Activated naive CD8-positive, alpha-beta T cell treated with anti-CD3 and anti-CD28 coated beads, Interleukin-2, amount 10 ng/mL, durations not matched to agents 7 days and 5 days (primary cell): ENCODE data around the gene C6orf136. TPM values are rescaled to one million over a fixed set of nuclear protein-coding genes. Genes with fewer than 3 reads are reported as not detected.

ENCODE experiments used
- ATAC-seq: fragments of 150-1000 bp; cut with Tn5 transposase; one replicate; pipeline ENCODE4 v1.10.0; 2021; ENCODE audit warnings: low read depth, moderate library complexity
- POLR2A ChIA-PET: fragments of 350-600 bp; sonication (Branson Sonifier 250); formaldehyde crosslinking; loops from one replicate; lab custom pipeline; 2021; ENCODE audit warnings: antibody characterized with exemption; lab: Charles Lee
- DNase-seq: peaks from one replicate; pipeline ENCODE4 v3.0.0; 2021
- H3K27ac Mint-ChIP-seq: one replicate; pipeline ENCODE4 v1.8.0; 2022; ENCODE audit warnings: mild to moderate bottlenecking, mixed read lengths
- H3K27me3 Mint-ChIP-seq: one replicate; pipeline ENCODE4 v1.8.0; 2022; ENCODE audit warnings: mild to moderate bottlenecking, moderate library complexity, mixed read lengths
- H3K36me3 Mint-ChIP-seq: one replicate; pipeline ENCODE4 v1.8.0; 2021; ENCODE audit warnings: mild to moderate bottlenecking, mixed read lengths
- H3K4me1 Mint-ChIP-seq: one replicate; pipeline ENCODE4 v1.8.0; 2021; ENCODE audit warnings: mixed read lengths
- H3K4me3 Mint-ChIP-seq: one replicate; pipeline ENCODE4 v1.8.0; 2022; ENCODE audit warnings: mild to moderate bottlenecking, moderate library complexity, mixed read lengths
- H3K9me3 Mint-ChIP-seq: one replicate; pipeline ENCODE4 v1.8.0; 2021; ENCODE audit warnings: mixed read lengths
- total RNA-seq, 2 experiments: library from RNA; stranded (reverse); gene quantifications; one replicate each; pipeline ENCODE4 v1.2.3, GENCODE V29; 2021

Gene C6orf136
- total RNA-seq, 2 experiments from 2014 or later = 33.5 to 34.3 TPM

DNA sequence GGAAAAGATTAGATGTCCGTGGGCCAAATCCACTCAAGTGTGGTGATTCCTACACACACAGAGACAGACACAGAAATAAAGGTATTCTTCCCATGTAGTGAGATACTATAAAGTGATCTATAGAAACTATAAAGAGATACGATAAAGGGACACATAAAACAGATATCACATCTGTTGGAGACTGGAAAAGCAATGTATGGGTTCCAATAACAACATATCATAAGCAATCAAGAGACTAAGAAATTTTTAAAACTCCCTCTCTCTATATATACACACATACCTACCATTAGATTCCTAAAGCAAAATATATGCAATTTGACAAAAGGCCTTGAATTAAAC is 35.1 kb upstream of the C6orf136 start:
- Mint-ChIP-seq H3K9me3 (no peaks in the 10 kb centered on the region), H3K27ac (no peak overlapping the region), H3K27me3 (no peaks in the 10 kb centered on the region), H3K36me3 (peaks cover 62% of the 10 kb centered on the region), H3K4me3 (no peak overlapping the region), H3K4me1 (peaks cover 51% of the 10 kb centered on the region)
- POLR2A ChIA-PET = interaction anchor here (2.5 to 4.8 kb wide), 2 partner anchors 12 to 119 kb away, joined by 11 to 69 read pairs; no protein-coding TSS in a partner anchor
- no peak for ATAC-seq
- DNase-seq = no peak

- H3K36me3 Mint-ChIP-seq = peaks cover 66% of the 10 kb centered on the region
Observed at GRCh38 chr6:30612213-30612612, 34.7 kb upstream of the C6orf136 start.

GRCh38 chr6:30612687-30613248 is 34.2 kb upstream of the C6orf136 start:
- Mint-ChIP-seq H3K36me3 (peaks cover 62% of the 10 kb centered on the region), H3K4me1 (peaks cover 49% of the 10 kb centered on the region), H3K9me3 (no peaks in the 10 kb centered on the region), H3K4me3 (no peak overlapping the region), H3K27me3 (no peaks in the 10 kb centered on the region), H3K27ac (peak overlapping the region; percentile 43)
- DNase-seq (no peak), ATAC-seq (no peak)
- POLR2A ChIA-PET = interaction anchor here (0.6 to 4.8 kb wide), 15 partner anchors 11 to 1061 kb away, joined by 3 to 69 read pairs (median 3); partner anchors contain the start of genes ABCF1, DHX16, PRR3 and TRIM26

More at GRCh38 chr6:30612213-30612612, 34.7 kb upstream of the C6orf136 start:
- POLR2A ChIA-PET = interaction anchor here (0.6 to 4.8 kb wide), 7 partner anchors 11 to 1061 kb away, joined by 3 to 69 read pairs (median 5); partner anchors contain the start of genes ABCF1 and TUBB
- no peak for DNase-seq
- Mint-ChIP-seq H3K27me3 (no peaks in the 10 kb centered on the region), H3K4me1 (peaks cover 53% of the 10 kb centered on the region), H3K4me3 (peak overlapping the region; percentile 15), H3K27ac (no peak overlapping the region), H3K9me3 (no peaks in the 10 kb centered on the region)
- no peak for ATAC-seq

GRCh38 chr6:30613251-30614043 is 33.5 kb upstream of the C6orf136 start:
- peaks cover 49% of the 10 kb centered on the region for H3K4me1 Mint-ChIP-seq
- peaks cover 60% of the 10 kb centered on the region for H3K36me3 Mint-ChIP-seq
- peak overlapping the region; percentile 71 for H3K27ac Mint-ChIP-seq
- no peaks in the 10 kb centered on the region for H3K9me3 Mint-ChIP-seq
- ATAC-seq (no peak), DNase-seq (no peak)
- H3K4me3 Mint-ChIP-seq = peak overlapping the region; percentile 95
- POLR2A ChIA-PET = interaction anchor here (0.6 to 4.8 kb wide), 17 partner anchors 14 to 400 kb away, joined by 3 to 69 read pairs (median 3); partner anchors contain the start of genes ABCF1, DHX16, PRR3 and TRIM26
- no peaks in the 10 kb centered on the region for H3K27me3 Mint-ChIP-seq

GRCh38 chr6:30614044-30614842 is 32.7 kb upstream of the C6orf136 start:
- Mint-ChIP-seq H3K27me3 (no peaks in the 10 kb centered on the region), H3K4me1 (peaks cover 50% of the 10 kb centered on the region), H3K9me3 (no peaks in the 10 kb centered on the region), H3K36me3 (peaks cover 55% of the 10 kb centered on the region), H3K4me3 (peak overlapping the region; percentile 95), H3K27ac (peak overlapping the region; percentile 98)
- DNase-seq = no peak
- POLR2A ChIA-PET = interaction anchor here (0.6 to 4.8 kb wide), 44 partner anchors 9 to 968 kb away, joined by 3 to 75 read pairs (median 4); partner anchors contain the start of genes ABCF1, ATAT1, DHX16 and FLOT1
- no peak for ATAC-seq

GRCh38 chr6:30614843-30615218 is 32.1 kb upstream of the C6orf136 start:
- H3K9me3 Mint-ChIP-seq = no peaks in the 10 kb centered on the region
- no peaks in the 10 kb centered on the region for H3K27me3 Mint-ChIP-seq
- H3K27ac Mint-ChIP-seq = peak overlapping the region; percentile 98
- peaks cover 48% of the 10 kb centered on the region for H3K4me1 Mint-ChIP-seq
- peak overlapping the region; percentile 95 for H3K4me3 Mint-ChIP-seq
- peak; percentile 50 for ATAC-seq
- POLR2A ChIA-PET = interaction anchor here (0.6 to 4.8 kb wide), 35 partner anchors 10 to 968 kb away, joined by 3 to 75 read pairs (median 4); partner anchors contain the start of genes ABCF1, ATAT1, DHX16 and FLOT1
- peak; percentile 55 for DNase-seq
- H3K36me3 Mint-ChIP-seq = peaks cover 56% of the 10 kb centered on the region

DNA sequence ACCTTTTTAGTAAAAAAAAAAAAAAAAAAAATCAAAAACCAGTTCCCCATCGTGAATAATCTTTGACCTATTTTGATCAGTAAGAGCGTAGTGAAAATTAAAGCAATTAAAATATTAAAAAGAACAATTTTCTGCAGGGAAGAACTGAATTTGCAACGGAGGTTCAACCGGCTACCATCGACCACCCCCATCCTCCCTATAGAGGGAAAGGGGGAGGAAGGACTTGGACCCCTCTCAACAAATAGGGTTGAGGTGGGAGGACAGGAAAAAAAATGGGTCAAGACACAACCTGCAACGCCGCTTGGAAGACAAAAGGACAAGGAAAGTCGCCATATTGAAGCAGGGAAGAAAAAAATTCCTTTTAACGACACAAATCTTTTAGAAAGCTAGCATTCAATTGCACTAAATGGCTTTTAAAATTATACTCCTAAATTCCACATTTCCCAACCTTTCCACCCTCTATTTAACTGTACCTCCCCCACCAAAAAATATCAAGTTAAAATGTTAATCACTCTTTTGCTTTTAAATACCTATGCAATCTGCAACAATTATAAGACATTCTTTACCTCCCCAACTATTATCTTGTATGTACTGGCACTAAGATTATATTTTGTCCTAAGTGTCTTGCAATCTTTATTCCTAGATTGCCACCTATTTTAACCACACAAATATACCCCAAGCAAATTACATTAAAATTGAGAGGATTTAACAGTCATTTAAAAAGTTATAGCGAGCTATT is 31.5 kb upstream of the C6orf136 start:
- H3K27ac Mint-ChIP-seq = peak overlapping the region; percentile 98
- DNase-seq = no peak
- POLR2A ChIA-PET = interaction anchor here (0.6 to 4.8 kb wide), 42 partner anchors 9 to 967 kb away, joined by 3 to 75 read pairs (median 4); partner anchors contain the start of genes ABCF1, ATAT1, DHX16 and FLOT1
- H3K4me3 Mint-ChIP-seq = peak overlapping the region; percentile 95
- H3K9me3 Mint-ChIP-seq = no peaks in the 10 kb centered on the region
- H3K4me1 Mint-ChIP-seq = peaks cover 43% of the 10 kb centered on the region
- ATAC-seq = no peak
- H3K27me3 Mint-ChIP-seq = no peaks in the 10 kb centered on the region
- H3K36me3 Mint-ChIP-seq = peaks cover 53% of the 10 kb centered on the region

DNA sequence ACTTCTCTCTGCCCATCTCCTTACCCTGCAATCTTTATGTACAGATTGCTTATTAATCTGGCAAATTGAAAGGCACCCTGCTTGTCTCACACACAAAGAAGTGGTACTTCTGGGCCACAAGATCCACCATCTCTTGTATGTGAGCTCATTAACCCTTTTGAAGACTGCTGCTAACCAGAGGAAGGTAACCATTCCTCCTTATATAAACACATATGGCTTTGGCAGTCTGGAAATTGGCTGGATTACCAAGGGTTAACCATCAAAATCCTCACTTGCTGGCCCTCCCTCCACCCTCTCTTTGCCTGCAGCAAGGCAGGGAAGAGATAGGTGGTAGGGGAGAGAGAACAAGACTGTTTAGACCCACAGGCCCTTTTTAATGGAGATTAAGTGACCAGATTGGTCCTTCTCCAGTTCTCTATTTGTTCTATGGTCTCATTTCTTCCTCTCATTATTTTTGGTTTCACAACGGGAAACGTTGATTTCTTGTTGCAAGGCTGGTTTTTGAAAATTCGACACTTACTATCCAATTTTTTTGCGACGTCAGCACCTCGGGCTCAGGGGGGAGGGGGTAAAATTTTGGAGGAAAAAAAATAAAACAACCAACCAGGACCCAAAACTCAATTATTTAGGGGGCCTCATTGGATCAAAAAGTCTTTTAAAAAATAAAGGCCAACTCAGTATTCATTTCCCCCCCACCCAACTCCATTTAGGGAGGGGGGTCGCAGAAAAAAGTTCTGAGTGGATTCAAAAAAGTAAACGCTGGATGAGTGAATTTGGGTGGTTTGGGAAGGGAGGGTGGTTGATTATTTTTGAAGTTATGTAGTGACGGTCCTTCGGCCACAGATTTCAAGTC is 30.7 kb upstream of the C6orf136 start:
- H3K4me3 Mint-ChIP-seq = peak overlapping the region; percentile 95
- POLR2A ChIA-PET = interaction anchor here (0.6 to 4.8 kb wide), 20 partner anchors 10 to 161 kb away, joined by 3 to 75 read pairs (median 7); partner anchors contain the start of genes ABCF1, ATAT1, DHX16 and FLOT1
- H3K27me3 Mint-ChIP-seq = no peaks in the 10 kb centered on the region
- peaks cover 39% of the 10 kb centered on the region for H3K4me1 Mint-ChIP-seq
- ATAC-seq (no peak), DNase-seq (no peak)
- peak overlapping the region; percentile 98 for H3K27ac Mint-ChIP-seq
- no peaks in the 10 kb centered on the region for H3K9me3 Mint-ChIP-seq
- H3K36me3 Mint-ChIP-seq = peaks cover 55% of the 10 kb centered on the region

GRCh38 chr6:30616811-30617564 is 29.9 kb upstream of the C6orf136 start, which contains the start of gene PPP1R10:
Gene PPP1R10 (minus strand): TSS chr6:30617243. CDS start chr6:30609944, 7,299 bp downstream.
- POLR2A ChIA-PET = interaction anchor here (0.6 to 2.6 kb wide), 23 partner anchors 9 to 541 kb away, joined by 3 to 25 read pairs (median 7); partner anchors contain the start of genes ABCF1, ATAT1, CCHCR1 and DHX16
- Mint-ChIP-seq H3K9me3 (no peaks in the 10 kb centered on the region), H3K4me1 (peaks cover 32% of the 10 kb centered on the region), H3K36me3 (peaks cover 50% of the 10 kb centered on the region), H3K27ac (peak within 1 kb of the TSS; percentile 98), H3K4me3 (peak within 1 kb of the TSS; percentile 95), H3K27me3 (no peaks in the 10 kb centered on the region)
- peak; percentile 97 for DNase-seq
- peak; percentile 73 for ATAC-seq

GRCh38 chr6:30617565-30618269 is 29.2 kb upstream of the C6orf136 start, which contains the start of gene MRPS18B:
Gene MRPS18B (plus strand): TSS chr6:30617840. CDS start chr6:30617866, 26 bp downstream.
- POLR2A ChIA-PET = interaction anchor here (0.6 to 2.6 kb wide), 25 partner anchors 9 to 540 kb away, joined by 3 to 25 read pairs (median 7); partner anchors contain the start of genes ABCF1, ATAT1, CCHCR1 and DHX16
- Mint-ChIP-seq H3K9me3 (no peaks in the 10 kb centered on the region), H3K27ac (peak within 1 kb of the TSS; percentile 98), H3K36me3 (peaks cover 51% of the 10 kb centered on the region), H3K27me3 (no peaks in the 10 kb centered on the region), H3K4me1 (peaks cover 30% of the 10 kb centered on the region), H3K4me3 (peak within 1 kb of the TSS; percentile 95)
- ATAC-seq (peak; percentile 84), DNase-seq (peak; percentile 88)
